Activated CD8-positive, alpha-beta memory T cell treated with anti-CD3 and anti-CD28 coated beads, Interleukin-2, amount 50 U/mL, for 4 hours (primary cell): ENCODE data around the gene NF2.
A peak's percentile ranks its signal among the peaks of the same experiment; 100 is the strongest.

Experiments
- DNase-seq: peaks from one replicate; pipeline ENCODE4 v3.0.0-alpha.2; 2020

Gene NF2

GRCh38 chr22:29673361-29674066 lies 70.1 kb downstream of the NF2 start:
- no peak for DNase-seq

- no peak for DNase-seq
Observed at GRCh38 chr22:29674121-29674520, 70.7 kb downstream of the NF2 start.

GRCh38 chr22:29679316-29679715 lies 75.9 kb downstream of the NF2 start:
- DNase-seq = no peak

- no peak for DNase-seq
Observed at GRCh38 chr22:29683536-29683935, 80.1 kb downstream of the NF2 start.

GRCh38 chr22:29684244-29684643 lies 80.8 kb downstream of the NF2 start:
- DNase-seq = no peak

- DNase-seq = no peak
Observed at GRCh38 chr22:29689206-29689879, 85.9 kb downstream of the NF2 start.

- peak; percentile 30 for DNase-seq
Observed at GRCh38 chr22:29689880-29690213, 86.4 kb downstream of the NF2 start.

- no peak for DNase-seq
Observed at GRCh38 chr22:29690476-29690875, 87.0 kb downstream of the NF2 start.

- DNase-seq = no peak
Observed at GRCh38 chr22:29691636-29692326, 88.3 kb downstream of the NF2 start.

GRCh38 chr22:29692327-29692640 lies 88.9 kb downstream of the NF2 start:
- DNase-seq = no peak

GRCh38 chr22:29693161-29693560 lies 89.7 kb downstream of the NF2 start:
- no peak for DNase-seq

GRCh38 chr22:29693671-29694070 lies 90.2 kb downstream of the NF2 start:
- no peak for DNase-seq

GRCh38 chr22:29695129-29695926 lies 91.9 kb downstream of the NF2 start:
- DNase-seq = no peak

GRCh38 chr22:29697853-29698598 lies 94.6 kb downstream of the NF2 start:
- DNase-seq = no peak

- DNase-seq = no peak
Observed at GRCh38 chr22:29700206-29700899, 96.9 kb downstream of the NF2 start.

GRCh38 chr22:29700900-29701154 lies 97.4 kb downstream of the NF2 start:
- no peak for DNase-seq

GRCh38 chr22:29701155-29701999 lies 97.9 kb downstream of the NF2 start:
- DNase-seq = no peak

- DNase-seq = no peak
Observed at GRCh38 chr22:29702000-29702930, 98.8 kb downstream of the NF2 start.

GRCh38 chr22:29702931-29703501 lies 99.6 kb downstream of the NF2 start:
- no peak for DNase-seq
